Dermis microvascular lymphatic vessel endothelial cell (primary cell): Measurements from ENCODE around the gene CD74. TPM values are rescaled to one million over a fixed set of nuclear protein-coding genes. Genes with fewer than 3 reads are reported as not detected.

Source experiments
- DNase-seq, 2 donors: peaks; one replicate each; pipeline versions ENCODE4 v3.0.0 to v3.0.0-alpha.2; 2010; ENCODE audit warnings: low read depth in 2 of 2
- total RNA-seq: library from RNA; depleted of rRNA; stranded (reverse); fragments of >200 nt; gene quantifications from 2 replicates; pipeline ENCODE4 v1.2.1, GENCODE V29; 2014

CD74 gene
- total RNA-seq, 1 donor from 2014 or later: 1.2 TPM

GRCh38 chr5:150364004-150364403, 48.7 kb downstream of the CD74 start:
- no peak for DNase-seq

GRCh38 chr5:150363185-150363584, 49.5 kb downstream of the CD74 start:
- DNase-seq: no peak

GRCh38 chr5:150361301-150361700, 51.4 kb downstream of the CD74 start:
- no peak for DNase-seq

GRCh38 chr5:150358261-150359095, 54.2 kb downstream of the CD74 start:
- peak in 1 of 2 donors; percentile 4 for DNase-seq

GRCh38 chr5:150357326-150358260, 55.1 kb downstream of the CD74 start, which contains the start of gene TCOF1:
Gene TCOF1 (plus strand): TSS chr5:150357697. CDS start chr5:150357747, 50 bp downstream.
- DNase-seq: peak; percentile 66 to 93

- no peak for DNase-seq
Measured at GRCh38 chr5:150356575-150357294, 56.0 kb downstream of the CD74 start.

GRCh38 chr5:150355791-150356190, 56.9 kb downstream of the CD74 start:
- no peak for DNase-seq

GRCh38 chr5:150353032-150353675, 59.6 kb downstream of the CD74 start:
- DNase-seq: no peak

GRCh38 chr5:150352244-150353031, 60.3 kb downstream of the CD74 start:
- no peak for DNase-seq

Other genes starting within 250 kb of the CD74 start
- not detected in 2 replicates for gene CDX1, start 246.1 kb downstream of the CD74 start, total RNA-seq
- not detected in 2 replicates for gene SLC6A7, start 222.8 kb downstream of the CD74 start, total RNA-seq
- gene CAMK2A, start 123.1 kb downstream of the CD74 start, total RNA-seq: not detected in 2 replicates
- under 0.01 TPM in 1 of 2 replicates, not detected in the other for gene ARSI, start 110.0 kb downstream of the CD74 start, total RNA-seq
- 9.6 and 11.3 TPM in 2 replicates for gene TCOF1, start 55.2 kb downstream of the CD74 start, total RNA-seq
- gene RPS14, start 36.8 kb upstream of the CD74 start, total RNA-seq: 2,736 and 3,225 TPM in 2 replicates
- 22.3 and 35.3 TPM in 2 replicates for gene NDST1, start 95.2 kb upstream of the CD74 start, total RNA-seq
- gene SYNPO, start 227.8 kb upstream of the CD74 start, total RNA-seq: 5.6 and 12.3 TPM in 2 replicates
- 0.13 and 0.25 TPM in 2 replicates for gene MYOZ3, start 248.3 kb upstream of the CD74 start, total RNA-seq